Fibroblast of the aortic adventitia (primary cell): Measurements from ENCODE around the gene RPS15A. TPM values are rescaled to one million over a fixed set of nuclear protein-coding genes. Genes with fewer than 3 reads are reported as not detected.

Experiments used
- DNase-seq: peaks from one replicate; pipeline ENCODE4 v3.0.0-alpha.2; 2010; ENCODE audit warnings: low read depth
- H3K4me3 ChIP-seq: 2 replicates; pipeline ENCODE4 v1.5.1; 2011; ENCODE audit warnings: low read depth, mild to moderate bottlenecking, control low read depth, low read length, moderate library complexity
- CTCF ChIP-seq: IDR thresholded peaks from 2 replicates; pipeline ENCODE4 v1.5.1; 2011; ENCODE audit warnings: mild to moderate bottlenecking, low read length, control low read depth, inconsistent platforms; ENCODE audit not compliant: insufficient read depth
- total RNA-seq: library from RNA; depleted of rRNA; stranded (reverse); fragments of >200 nt; gene quantifications from 2 replicates; pipeline ENCODE4 v1.2.3, GENCODE V29; 2012; ENCODE audit warnings: low replicate concordance

Gene RPS15A
- total RNA-seq, 1 donor: 2,964 TPM

GRCh38 chr16:18832006-18832405 is 41.9 kb upstream of the RPS15A start:
- no peak overlapping the region for H3K4me3 ChIP-seq
- TF ChIP-seq CTCF: no peak
- DNase-seq: no peak

GRCh38 chr16:18829251-18829650 is 39.1 kb upstream of the RPS15A start:
- TF ChIP-seq CTCF: no peak
- no peak for DNase-seq
- no peak overlapping the region for H3K4me3 ChIP-seq

GRCh38 chr16:18827890-18828289 is 37.8 kb upstream of the RPS15A start:
- no peak for DNase-seq
- no peak for TF ChIP-seq CTCF
- H3K4me3 ChIP-seq: no peak overlapping the region

- no peak overlapping the region for H3K4me3 ChIP-seq
- no peak for DNase-seq
- no peak for TF ChIP-seq CTCF
Measured at GRCh38 chr16:18816286-18816685, 26.2 kb upstream of the RPS15A start.

GRCh38 chr16:18811925-18812324 is 21.8 kb upstream of the RPS15A start:
- H3K4me3 ChIP-seq: no peak overlapping the region
- no peak for TF ChIP-seq CTCF
- no peak for DNase-seq

GRCh38 chr16:18809165-18809564 is 19.0 kb upstream of the RPS15A start:
- no peak overlapping the region for H3K4me3 ChIP-seq
- no peak for TF ChIP-seq CTCF
- DNase-seq: no peak

GRCh38 chr16:18805257-18805773 is 15.2 kb upstream of the RPS15A start:
- DNase-seq: no peak
- no peak for TF ChIP-seq CTCF
- H3K4me3 ChIP-seq: no peak overlapping the region
